SJSA1 (cell line): ENCODE measurements around the gene KRTAP6-3. TPM values are rescaled to one million over a fixed set of nuclear protein-coding genes. Genes with fewer than 3 reads are reported as not detected.

Experiments
- DNase-seq, 2 experiments: peaks; one replicate each; pipeline ENCODE4 v3.0.0-alpha.2; 2015 to 2020; ENCODE audit warnings: low spot score in 2 of 2, low read depth in 1 of 2
- H3K27ac ChIP-seq: fragments of 250-450 bp; sonication (Bioruptor Pico); 2 replicates; pipeline ENCODE4 v1.5.1; 2020; ENCODE audit warnings: mild to moderate bottlenecking, moderate library complexity
- H3K27me3 ChIP-seq: fragments of 250-450 bp; sonication (Bioruptor Pico); replicated peaks from 2 replicates; pipeline ENCODE4 v1.5.1; 2020; ENCODE audit warnings: mild to moderate bottlenecking, moderate library complexity
- H3K36me3 ChIP-seq: fragments of 250-450 bp; sonication (Bioruptor Pico); 2 replicates; pipeline ENCODE4 v1.5.1; 2020; ENCODE audit warnings: mild to moderate bottlenecking
- H3K4me1 ChIP-seq: fragments of 250-450 bp; sonication (Bioruptor Pico); replicated peaks from 2 replicates; pipeline ENCODE4 v1.6.1; 2021; ENCODE audit warnings: mild to moderate bottlenecking
- H3K4me3 ChIP-seq: fragments of 250-450 bp; sonication (Bioruptor Pico); 2 replicates; pipeline ENCODE4 v1.5.1; 2020; ENCODE audit warnings: mild to moderate bottlenecking
- H3K9me3 ChIP-seq: fragments of 250-450 bp; sonication (Bioruptor Pico); replicated peaks from 2 replicates; pipeline ENCODE4 v1.5.1; 2020; ENCODE audit warnings: mild to moderate bottlenecking
- total RNA-seq: library from RNA; depleted of rRNA; stranded (reverse); fragments of >200 nt; shearing (Covaris generic); gene quantifications from 2 replicates; pipeline ENCODE4 v1.2.3, GENCODE V29; 2014

KRTAP6-3 gene
- total RNA-seq, 1 experiment from 2014 or later: not detected

DNA sequence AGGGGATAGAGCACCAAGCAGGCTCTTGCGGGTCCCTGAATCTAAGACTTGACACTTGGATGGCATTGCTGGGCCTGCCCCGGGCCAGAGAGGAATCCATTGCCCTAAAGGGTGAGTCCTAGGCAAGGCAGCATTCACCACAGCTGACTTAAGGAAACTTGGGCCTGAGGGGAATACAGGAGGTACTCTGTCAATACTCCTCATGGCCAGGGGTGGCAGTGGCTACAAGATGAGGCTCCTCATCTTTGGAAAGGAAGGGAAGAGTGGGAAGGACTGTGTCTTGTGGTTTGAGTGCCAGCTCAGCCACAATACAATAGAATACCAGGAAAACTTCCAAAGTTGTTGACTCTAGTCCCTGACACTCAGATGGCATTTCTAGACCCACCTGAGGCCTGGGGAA lies 13.7 kb downstream of the KRTAP6-3 start:
- Histone ChIP-seq H3K4me3 (no peak overlapping the region), H3K36me3 (no peaks in the 10 kb centered on the region), H3K9me3 (no peaks in the 10 kb centered on the region), H3K27me3 (no peaks in the 10 kb centered on the region), H3K27ac (no peak overlapping the region), H3K4me1 (no peaks in the 10 kb centered on the region)
- no peak for DNase-seq

DNA sequence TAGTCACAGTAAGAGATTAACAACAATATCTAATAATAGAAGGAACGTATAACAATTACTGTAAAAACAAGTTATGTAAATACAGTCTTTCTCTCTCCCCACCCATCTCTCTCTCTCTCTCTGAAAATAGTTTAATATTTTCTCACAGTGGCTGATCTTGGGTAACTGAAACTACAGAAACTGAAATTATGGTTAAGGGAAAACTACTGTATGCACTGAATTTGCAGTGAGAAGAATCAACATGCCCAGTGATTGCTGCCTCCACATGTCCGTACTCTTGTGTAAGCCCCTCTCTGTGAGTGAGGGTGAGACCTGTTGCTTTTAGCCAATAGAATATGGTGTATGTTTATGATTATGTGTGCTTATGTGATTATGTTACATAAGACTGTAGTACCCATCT lies 19.9 kb downstream of the KRTAP6-3 start:
- H3K27me3 ChIP-seq: no peaks in the 10 kb centered on the region
- H3K9me3 ChIP-seq: no peaks in the 10 kb centered on the region
- no peak overlapping the region for H3K4me3 ChIP-seq
- no peaks in the 10 kb centered on the region for H3K4me1 ChIP-seq
- H3K36me3 ChIP-seq: no peaks in the 10 kb centered on the region
- H3K27ac ChIP-seq: no peak overlapping the region
- no peak for DNase-seq

DNA sequence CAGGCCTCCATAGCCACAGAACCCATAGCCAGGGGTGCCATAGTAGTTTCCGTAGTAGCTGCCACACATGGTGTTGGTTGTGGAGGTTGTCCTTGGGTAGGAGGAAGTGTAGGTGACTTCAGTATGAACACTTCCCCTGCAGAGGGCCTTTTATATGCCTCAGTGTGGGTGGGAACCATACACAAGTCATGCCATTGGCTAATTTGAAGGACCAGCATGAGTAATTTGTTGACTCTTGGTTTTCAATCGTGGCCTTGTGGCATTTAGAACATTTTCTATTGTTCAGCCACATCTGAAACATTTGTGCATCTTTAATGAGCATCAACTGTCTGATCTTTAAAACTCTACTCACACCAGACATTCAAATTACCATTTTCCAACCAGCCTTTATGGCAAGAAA lies 21.6 kb downstream of the KRTAP6-3 start, which contains the start of gene KRTAP6-1:
TSS of gene KRTAP6-1 (minus strand) at position 95 of the 400 bp plus-strand sequence. CDS start at position 69, 26 bp downstream.
- Histone ChIP-seq H3K27ac (no peak within 1 kb of the TSS), H3K27me3 (no peaks in the 10 kb centered on the region), H3K9me3 (no peaks in the 10 kb centered on the region), H3K4me3 (no peak within 1 kb of the TSS), H3K36me3 (no peaks in the 10 kb centered on the region), H3K4me1 (no peaks in the 10 kb centered on the region)
- DNase-seq: no peak

DNA sequence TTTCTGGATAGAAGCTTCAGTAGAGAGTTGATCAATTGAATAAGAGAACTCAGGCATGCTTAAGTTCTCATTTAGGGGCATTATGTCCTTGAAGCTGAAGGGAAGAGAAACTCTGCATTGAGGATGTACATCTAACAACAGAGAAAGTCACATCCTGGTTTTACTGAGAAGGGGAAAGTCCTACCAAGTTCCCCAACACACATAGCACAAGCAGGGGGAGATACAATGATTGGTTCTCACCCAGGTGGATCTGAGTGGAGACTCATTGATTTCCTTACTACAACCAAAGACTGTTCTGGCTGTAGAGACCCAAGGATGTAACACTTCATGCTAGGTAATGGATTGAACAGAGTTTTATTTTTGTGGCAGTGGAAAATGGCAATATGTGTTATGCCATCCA lies 23.0 kb downstream of the KRTAP6-3 start:
- no peaks in the 10 kb centered on the region for H3K9me3 ChIP-seq
- no peaks in the 10 kb centered on the region for H3K27me3 ChIP-seq
- H3K4me3 ChIP-seq: no peak overlapping the region
- peaks cover 4% of the 10 kb centered on the region; the same call in 1 of the 2 replicates for H3K4me1 ChIP-seq
- no peaks in the 10 kb centered on the region for H3K36me3 ChIP-seq
- DNase-seq: no peak
- no peak overlapping the region for H3K27ac ChIP-seq

DNA sequence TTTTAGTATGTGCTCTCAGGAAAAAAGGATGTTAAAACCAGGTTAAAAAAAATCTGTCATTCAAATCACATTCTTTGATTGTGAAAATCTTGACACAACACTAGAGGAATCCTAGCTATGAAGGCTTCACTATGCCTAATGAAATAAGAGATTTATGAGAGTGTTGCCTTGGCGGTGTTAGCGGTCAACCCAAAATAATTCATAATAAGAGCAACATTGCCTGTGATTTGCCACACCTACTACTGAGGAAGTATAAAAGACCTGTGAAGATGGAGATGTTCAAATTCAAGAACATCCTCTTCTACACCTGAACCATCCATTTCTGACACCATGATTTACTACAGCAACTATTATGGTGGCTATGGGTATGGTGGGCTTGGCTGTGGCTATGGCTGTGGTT lies 23.9 kb downstream of the KRTAP6-3 start, which contains the start of gene KRTAP20-1:
TSS of gene KRTAP20-1 (plus strand) at position 301 of the 400 bp plus-strand sequence. CDS start at position 331, 30 bp downstream.
- Histone ChIP-seq H3K4me1 (peaks cover 8% of the 10 kb centered on the region; the same call in 1 of the 2 replicates), H3K36me3 (no peaks in the 10 kb centered on the region), H3K27ac (no peak within 1 kb of the TSS), H3K9me3 (no peaks in the 10 kb centered on the region), H3K4me3 (no peak within 1 kb of the TSS), H3K27me3 (no peaks in the 10 kb centered on the region)
- no peak for DNase-seq

DNA sequence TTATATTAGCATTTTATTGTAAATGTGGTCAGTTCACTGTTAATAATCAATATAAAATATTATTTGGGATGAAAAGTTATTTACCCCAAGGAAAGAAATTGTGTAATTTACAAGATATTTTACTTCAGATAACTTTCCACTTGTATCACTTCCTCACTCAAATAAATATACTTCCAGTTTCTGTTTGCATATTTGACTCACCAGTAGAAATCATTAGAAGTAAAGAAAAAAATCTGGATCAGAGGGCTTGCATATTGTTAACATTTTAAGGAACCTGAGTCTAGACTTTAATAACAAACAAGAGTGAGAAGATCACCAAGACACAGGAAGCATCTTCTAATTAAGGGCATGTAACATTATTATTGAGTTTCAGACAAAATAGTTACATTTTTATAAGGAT lies 27.8 kb downstream of the KRTAP6-3 start:
- Histone ChIP-seq H3K9me3 (no peaks in the 10 kb centered on the region), H3K36me3 (no peaks in the 10 kb centered on the region)
- DNase-seq: no peak

DNA sequence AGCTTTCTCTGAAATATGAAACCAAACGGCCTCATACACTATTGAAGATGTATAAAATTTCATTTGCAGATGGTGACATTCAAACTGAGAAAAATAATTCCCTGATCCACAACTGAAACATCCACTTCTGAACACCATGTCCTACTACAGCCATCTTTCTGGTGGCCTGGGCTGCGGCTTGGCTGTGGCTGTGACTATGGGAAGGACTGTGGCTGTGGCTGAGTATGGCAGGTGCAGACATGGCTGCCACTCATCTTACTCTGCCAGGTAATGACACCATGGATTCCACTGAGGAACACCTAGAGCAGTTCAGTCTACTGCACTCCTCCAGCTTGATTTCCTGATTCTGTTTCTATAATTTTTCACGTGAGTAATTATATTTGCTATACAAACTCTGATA lies 28.3 kb downstream of the KRTAP6-3 start, which contains the start of gene KRTAP20-4:
TSS of gene KRTAP20-4 (plus strand) at position 106 of the 400 bp plus-strand sequence.
- H3K4me3 ChIP-seq: no peak within 1 kb of the TSS
- no peaks in the 10 kb centered on the region for H3K27me3 ChIP-seq
- H3K9me3 ChIP-seq: no peaks in the 10 kb centered on the region
- peaks cover 18% of the 10 kb centered on the region for H3K4me1 ChIP-seq
- H3K27ac ChIP-seq: peak within 1 kb of the TSS; percentile 64
- DNase-seq: no peak
- no peaks in the 10 kb centered on the region for H3K36me3 ChIP-seq

More for the DNA sequence above, 27.8 kb downstream of the KRTAP6-3 start:
- Histone ChIP-seq H3K27ac (peak overlapping the region; percentile 3; the same call in 1 of the 2 replicates), H3K4me3 (no peak overlapping the region), H3K27me3 (no peaks in the 10 kb centered on the region), H3K4me1 (peaks cover 18% of the 10 kb centered on the region)

DNA sequence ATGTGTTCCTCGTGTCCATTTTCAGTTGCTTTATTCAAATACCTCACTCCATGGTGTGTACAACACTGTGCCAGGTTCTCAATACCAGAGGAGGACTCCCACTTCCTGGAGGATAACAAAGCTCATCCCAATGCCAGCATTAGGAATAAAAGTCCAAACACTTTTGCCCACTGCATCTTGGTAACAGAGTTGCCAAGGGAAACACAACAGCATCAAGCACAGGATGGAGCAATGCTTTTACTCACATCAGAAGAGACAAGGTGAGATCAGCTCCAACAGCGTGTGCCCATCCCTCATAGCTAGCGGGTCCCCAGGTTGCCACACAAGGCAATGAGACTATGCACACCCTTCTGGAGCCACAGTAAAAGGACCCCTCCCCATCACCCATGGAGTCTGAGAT lies 31.1 kb downstream of the KRTAP6-3 start:
- Histone ChIP-seq H3K27ac (no peak overlapping the region), H3K36me3 (no peaks in the 10 kb centered on the region)
- DNase-seq: no peak

DNA sequence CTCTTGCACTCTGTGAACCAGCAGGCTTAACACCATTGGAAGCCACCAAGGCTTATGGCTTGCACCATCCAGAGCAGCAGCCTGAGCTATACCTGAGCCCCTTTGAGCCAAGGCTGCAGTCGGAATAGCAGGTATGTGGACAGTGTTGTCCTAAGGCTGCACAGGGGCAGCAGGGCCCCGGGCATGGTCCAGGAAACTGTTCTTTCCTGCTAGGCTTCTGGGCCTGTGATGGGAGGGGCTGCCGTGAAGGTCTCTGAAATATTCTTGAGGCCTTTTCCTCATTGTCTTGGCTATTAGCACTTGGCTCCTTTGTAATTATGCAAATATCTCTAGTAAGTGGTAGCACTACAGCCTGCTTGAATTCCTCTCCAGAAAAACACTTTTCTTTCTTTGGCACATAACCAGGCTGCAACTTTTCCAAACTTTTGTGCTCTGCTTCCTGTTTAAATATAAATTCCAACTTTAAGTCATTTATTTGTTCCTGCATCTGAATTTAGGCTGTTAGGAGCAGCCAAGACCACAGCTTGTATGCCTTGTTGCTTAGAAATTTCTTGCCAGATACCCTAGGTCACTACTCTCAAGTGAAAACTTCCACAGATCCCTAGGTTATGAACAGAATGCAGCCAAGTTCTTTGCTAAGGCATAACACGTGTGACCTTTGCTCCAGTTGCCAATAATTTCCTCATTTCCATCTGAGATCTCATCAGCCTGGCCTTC lies 33.4 kb downstream of the KRTAP6-3 start:
- Histone ChIP-seq H3K27me3 (no peaks in the 10 kb centered on the region), H3K9me3 (no peaks in the 10 kb centered on the region), H3K4me1 (peaks cover 10% of the 10 kb centered on the region), H3K36me3 (no peaks in the 10 kb centered on the region), H3K4me3 (no peak overlapping the region), H3K27ac (no peak overlapping the region)
- no peak for DNase-seq

More for the DNA sequence above, 31.1 kb downstream of the KRTAP6-3 start:
- Histone ChIP-seq H3K27me3 (no peaks in the 10 kb centered on the region), H3K4me1 (peaks cover 18% of the 10 kb centered on the region), H3K9me3 (no peaks in the 10 kb centered on the region), H3K4me3 (no peak overlapping the region)

DNA sequence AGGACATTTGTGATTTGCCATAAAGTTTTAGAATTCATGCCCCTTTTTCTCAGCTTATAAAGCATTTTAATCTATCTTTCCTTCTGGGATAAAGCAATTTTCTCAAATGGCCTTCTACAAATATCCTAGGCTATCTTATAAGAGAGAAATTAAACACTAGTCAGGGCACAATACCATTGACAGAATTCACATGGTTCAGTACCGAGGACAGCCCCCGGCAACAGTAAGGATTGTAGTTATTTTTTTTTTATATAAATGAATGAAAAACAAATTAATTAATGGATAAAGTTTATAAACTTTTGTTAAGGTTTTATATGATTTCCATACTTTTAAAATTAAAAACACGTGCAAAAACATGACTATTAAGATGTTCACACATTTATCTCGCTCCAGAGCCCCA lies 35.9 kb downstream of the KRTAP6-3 start:
- no peak overlapping the region for H3K27ac ChIP-seq
- no peaks in the 10 kb centered on the region for H3K36me3 ChIP-seq
- DNase-seq: no peak
- H3K4me3 ChIP-seq: no peak overlapping the region
- H3K4me1 ChIP-seq: no peaks in the 10 kb centered on the region
- H3K9me3 ChIP-seq: no peaks in the 10 kb centered on the region
- H3K27me3 ChIP-seq: no peaks in the 10 kb centered on the region

DNA sequence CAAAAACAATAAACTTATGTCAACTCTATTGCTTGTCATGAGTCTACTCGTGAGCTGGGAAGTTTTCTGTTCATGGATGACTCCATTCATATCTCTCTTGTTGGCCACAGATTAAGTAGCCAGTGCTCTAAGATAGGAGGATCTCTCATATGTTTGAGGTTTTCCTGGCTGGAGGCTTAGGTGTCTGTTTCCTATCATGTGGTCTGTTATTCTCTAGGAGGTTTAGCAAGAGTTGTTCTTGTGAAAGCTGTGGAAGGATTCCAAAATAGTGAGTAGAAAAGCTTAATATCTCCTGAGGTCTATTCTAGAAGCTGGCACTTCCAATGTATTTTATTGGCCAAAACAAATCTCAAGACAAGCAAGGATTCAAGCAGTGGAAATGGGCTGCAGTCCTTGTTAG lies 37.0 kb downstream of the KRTAP6-3 start:
- no peaks in the 10 kb centered on the region for H3K36me3 ChIP-seq
- no peak overlapping the region for H3K4me3 ChIP-seq
- no peak for DNase-seq
- H3K9me3 ChIP-seq: no peaks in the 10 kb centered on the region
- H3K27me3 ChIP-seq: no peaks in the 10 kb centered on the region
- no peak overlapping the region for H3K27ac ChIP-seq
- no peaks in the 10 kb centered on the region for H3K4me1 ChIP-seq

DNA sequence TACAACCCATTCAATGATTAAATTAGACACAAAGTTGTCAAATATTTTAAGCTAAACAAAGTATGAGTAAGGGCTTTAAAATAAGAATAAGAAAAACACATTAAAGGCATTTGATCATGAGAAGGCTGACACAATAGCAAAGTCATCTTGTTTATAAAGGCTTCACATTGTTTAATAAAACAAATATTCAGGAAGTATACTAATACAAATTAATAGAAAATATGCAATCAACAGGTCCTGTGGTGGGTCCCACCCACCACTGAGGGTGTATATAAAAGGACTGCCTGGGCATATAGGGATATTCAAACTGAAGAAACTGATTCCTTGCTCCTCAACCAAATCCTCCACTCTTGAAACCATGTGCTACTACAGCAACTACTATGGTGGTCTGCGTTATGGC lies 42.7 kb downstream of the KRTAP6-3 start, which contains the start of gene KRTAP20-2:
TSS of gene KRTAP20-2 (plus strand) at position 301 of the 400 bp plus-strand sequence. CDS start at position 359, 58 bp downstream.
- Histone ChIP-seq H3K4me1 (peaks cover 13% of the 10 kb centered on the region), H3K36me3 (no peaks in the 10 kb centered on the region), H3K4me3 (no peak within 1 kb of the TSS), H3K27ac (0 out of 2 replicates have a peak within 1 kb of the TSS, but pooled peaks have one; percentile 23), H3K9me3 (no peaks in the 10 kb centered on the region), H3K27me3 (no peaks in the 10 kb centered on the region)
- DNase-seq: peak in 1 of 2 experiments; percentile 44

DNA sequence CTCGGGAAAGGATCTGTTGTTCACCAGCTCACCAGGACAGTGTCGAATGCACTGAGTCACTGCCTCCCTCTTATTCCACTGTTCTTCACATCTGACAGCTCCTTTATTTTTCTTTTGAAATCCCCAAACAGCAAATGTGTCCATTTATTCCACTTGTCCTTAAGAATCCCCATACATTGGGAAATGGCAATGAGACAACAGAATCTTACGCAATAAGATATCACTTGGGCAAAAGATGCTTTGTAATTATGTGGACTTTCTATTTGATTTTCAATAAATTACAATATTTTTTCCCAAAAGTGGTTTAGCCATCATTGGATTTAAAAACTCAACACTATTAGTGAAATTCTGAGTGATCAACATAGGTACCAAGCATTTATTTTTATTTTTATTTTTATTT lies 46.4 kb downstream of the KRTAP6-3 start:
- Histone ChIP-seq H3K27ac (no peak overlapping the region), H3K36me3 (no peaks in the 10 kb centered on the region), H3K27me3 (no peaks in the 10 kb centered on the region), H3K4me3 (no peak overlapping the region), H3K4me1 (peaks cover 13% of the 10 kb centered on the region), H3K9me3 (no peaks in the 10 kb centered on the region)
- no peak for DNase-seq

DNA sequence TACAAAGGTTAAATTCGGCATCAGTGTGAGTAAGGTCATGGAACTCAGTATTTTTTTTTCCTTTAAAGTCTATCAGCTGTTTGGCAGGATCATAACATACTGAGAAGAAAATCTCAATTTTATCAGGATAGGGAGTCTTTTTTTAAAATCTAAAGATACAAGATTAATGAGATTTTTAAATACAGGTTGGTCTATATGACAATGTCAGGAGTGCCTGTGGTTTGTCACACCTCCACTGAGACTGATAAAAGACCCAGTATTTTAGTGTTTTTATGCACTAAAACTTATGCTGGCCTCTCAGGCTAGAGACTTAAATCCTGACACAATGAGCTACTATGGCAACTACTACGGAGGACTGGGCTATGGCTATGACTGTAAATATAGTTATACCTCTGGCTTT lies 50.3 kb downstream of the KRTAP6-3 start, which contains the start of gene KRTAP20-3:
TSS of gene KRTAP20-3 (plus strand) at position 301 of the 400 bp plus-strand sequence.
- Histone ChIP-seq H3K36me3 (no peaks in the 10 kb centered on the region), H3K27me3 (no peaks in the 10 kb centered on the region), H3K27ac (no peak within 1 kb of the TSS), H3K9me3 (no peaks in the 10 kb centered on the region), H3K4me3 (no peak within 1 kb of the TSS), H3K4me1 (0 out of 2 replicates have a peak, but pooled peaks cover under 1% of the 10 kb centered on the region)
- DNase-seq: no peak
